ENCODE results near the gene KRT82. TPM values are rescaled to one million over a fixed set of nuclear protein-coding genes. Genes with fewer than 3 reads are reported as not detected.

The KRT82 gene
- total and polyA plus RNA-seq, 4 donors, result not detected

GRCh38 chr12:52441320-52441911 lies 35.3 kb upstream of the KRT82 start:
- DNase-seq (ENCODE audit: low spot score), result no peak
- no peaks in the 10 kb centered on the region for H3K9me3 ChIP-seq (ENCODE audit: control insufficient read depth in 4 of 4, low read length in 3 of 4)
- H3K27ac ChIP-seq (ENCODE audit: low read depth in 1 of 2, low read length in 2 of 2), result no peak overlapping the region
- H3K36me3 ChIP-seq (ENCODE audit: control insufficient read depth in 4 of 4, insufficient read depth in 3 of 4, low read depth in 1 of 4, low read length in 3 of 4), result no peaks in the 10 kb centered on the region
- TF ChIP-seq CTCF (IDR thresholded peaks at IDR 0.05; ENCODE audit: low read depth, low read length, missing input control) (no peak), FOXA2 (IDR thresholded peaks at IDR 0.05) (no peak), MAX (IDR thresholded peaks at IDR 0.05) (no peak), TAF1 (conservative IDR thresholded peaks at IDR 0.05) (no peak), GABPA (IDR thresholded peaks at IDR 0.05 in 1 of 2, conservative IDR thresholded peaks at IDR 0.05 in 1 of 2) (no peak), EGR1 (IDR thresholded peaks at IDR 0.05; ENCODE audit: low read depth in 2 of 2) (no peak), RXRA (IDR thresholded peaks at IDR 0.05) (no peak), REST (IDR thresholded peaks at IDR 0.05) (no peak), ZBTB33 (IDR thresholded peaks at IDR 0.05) (no peak), NR2F2 (IDR thresholded peaks at IDR 0.05) (no peak), YY1 (IDR thresholded peaks at IDR 0.05) (no peak), HNF4A (conservative IDR thresholded peaks at IDR 0.05) (no peak), ATF3 (IDR thresholded peaks at IDR 0.05) (no peak), SP1 (IDR thresholded peaks at IDR 0.05) (no peak), RAD21 (IDR thresholded peaks at IDR 0.05) (no peak), HNF4G (IDR thresholded peaks at IDR 0.05) (no peak), FOXA1 (IDR thresholded peaks at IDR 0.05) (no peak), JUND (IDR thresholded peaks at IDR 0.05) (no peak)
- H3K9ac ChIP-seq (ENCODE audit: low read depth in 1 of 2, low read length in 2 of 2), result no peak overlapping the region
- H3K4me1 ChIP-seq (ENCODE audit: control insufficient read depth in 4 of 4, insufficient read depth in 4 of 4, low read length in 3 of 4), result no peaks in the 10 kb centered on the region
- WGBS, result 58% methylated on average over 9 of the region's 9 CpGs
- H3K4me3 ChIP-seq (ENCODE audit: low read depth in 1 of 3, low read length in 3 of 3), result no peak overlapping the region
- H3K27me3 ChIP-seq (ENCODE audit: control insufficient read depth in 4 of 4, insufficient read depth in 4 of 4, low read length in 3 of 4), result peaks cover 0 to 8% (median 0%) of the 10 kb centered on the region in 4 donors

All from liver (tissue), 9 donors.